IPS DF 4.7 (cell line): ENCODE measurements around the gene EPM2A.
"Not testable (repeated sequence)": the region's sequence is repeated elsewhere in the genome, so short reads cannot be mapped to it uniquely, and the experiment has no call there.

ENCODE experiments used
- DNase-seq: peaks from one replicate; pipeline ENCODE4 v3.0.0-alpha.2; 2013; ENCODE audit warnings: low spot score; ENCODE audit errors: extremely low read depth

EPM2A gene

GRCh38 chr6:145731447-145731846, 3.9 kb downstream of the EPM2A start:
- DNase-seq = no peak

GRCh38 chr6:145729887-145730286, 5.4 kb downstream of the EPM2A start:
- DNase-seq = no peak

DNA sequence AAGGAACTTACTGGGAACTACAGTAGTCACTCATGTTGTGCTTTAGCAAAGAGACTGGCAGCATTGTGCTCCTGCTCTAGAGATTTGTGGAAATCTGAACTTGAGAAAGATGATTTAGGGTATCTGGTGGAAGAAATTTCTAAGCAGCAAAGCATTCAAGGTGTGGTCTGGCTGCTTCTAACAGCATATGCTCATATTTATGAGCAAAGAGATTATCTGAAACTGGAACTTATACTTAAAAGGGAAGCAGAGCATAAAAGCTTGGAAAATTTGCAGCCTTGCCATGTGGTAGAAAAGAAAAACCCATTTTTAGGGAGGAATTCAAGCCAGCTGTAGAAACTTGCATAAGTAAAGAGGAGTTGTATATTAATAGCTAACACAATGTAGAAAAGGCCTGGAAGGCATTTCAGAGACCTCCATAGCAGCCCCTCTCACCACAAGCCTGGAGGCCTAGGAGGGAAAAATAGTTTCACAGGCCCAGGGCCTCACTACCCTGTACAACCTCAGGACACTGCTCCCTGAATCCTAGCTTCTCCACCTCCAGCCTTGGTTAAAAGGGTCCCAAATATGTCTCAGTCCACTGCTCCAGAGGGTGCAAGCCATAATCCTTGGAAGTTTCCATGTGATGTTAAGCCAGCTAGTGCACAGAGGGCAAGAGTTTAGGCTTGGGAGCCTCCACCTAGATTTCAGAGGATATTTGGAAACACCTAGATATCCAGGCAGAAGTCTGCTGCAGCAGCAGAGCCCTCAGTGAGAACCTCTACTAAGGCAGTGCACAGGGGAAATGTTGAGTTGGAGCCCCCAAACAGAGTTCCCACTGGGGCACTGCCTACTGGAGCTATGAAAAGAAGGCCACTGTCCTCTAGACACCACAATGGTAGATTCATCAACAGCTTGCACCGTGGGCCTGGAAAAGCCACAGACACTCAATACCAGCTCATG, 6.6 kb downstream of the EPM2A start:
- DNase-seq = no peak

GRCh38 chr6:145727817-145728388, 7.4 kb downstream of the EPM2A start:
- DNase-seq = no peak

- DNase-seq = no peak
Measured at GRCh38 chr6:145725570-145725969, 9.8 kb downstream of the EPM2A start.

- no peak for DNase-seq
Measured at GRCh38 chr6:145723646-145724045, 11.7 kb downstream of the EPM2A start.

- no peak for DNase-seq
Measured at GRCh38 chr6:145722190-145722589, 13.1 kb downstream of the EPM2A start.

DNA sequence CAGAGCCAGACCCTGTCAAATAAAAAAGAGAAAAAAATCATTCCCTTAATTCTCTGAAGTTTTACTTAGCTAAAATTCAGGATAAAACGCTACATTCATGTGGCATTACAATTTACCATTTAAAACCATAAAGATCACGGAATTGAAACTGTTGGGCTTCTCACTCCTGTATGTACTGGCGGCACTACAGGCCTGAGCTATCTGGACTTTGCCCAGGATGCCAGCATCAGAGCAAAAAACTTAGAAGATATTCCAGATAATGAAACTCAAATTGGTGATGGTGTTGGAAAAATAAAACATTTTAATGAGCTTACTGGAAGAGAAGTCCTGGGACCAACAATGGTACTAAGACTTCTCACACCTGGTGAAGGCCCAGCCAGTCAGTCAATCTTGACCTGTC, 14.2 kb downstream of the EPM2A start:
- DNase-seq = no peak

DNA sequence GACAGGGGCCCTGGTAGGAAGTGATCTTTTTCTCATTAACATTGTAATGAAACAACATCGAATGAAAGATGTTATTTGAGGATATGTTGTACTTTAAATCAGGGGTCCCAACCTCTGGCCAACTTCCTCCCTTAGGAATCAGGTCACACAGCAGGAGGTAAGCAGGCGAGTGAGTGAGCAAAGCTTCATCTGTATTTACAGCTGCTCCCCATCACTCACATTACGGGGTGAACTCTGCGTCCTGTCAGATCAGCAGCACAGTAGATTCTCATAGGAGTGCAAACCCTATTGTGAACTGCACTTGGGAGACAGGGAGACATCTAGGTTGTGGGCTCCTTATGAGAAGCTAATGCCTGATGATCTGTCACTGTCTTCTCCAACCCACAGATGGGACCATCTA, 19.9 kb downstream of the EPM2A start:
- DNase-seq = no peak

DNA sequence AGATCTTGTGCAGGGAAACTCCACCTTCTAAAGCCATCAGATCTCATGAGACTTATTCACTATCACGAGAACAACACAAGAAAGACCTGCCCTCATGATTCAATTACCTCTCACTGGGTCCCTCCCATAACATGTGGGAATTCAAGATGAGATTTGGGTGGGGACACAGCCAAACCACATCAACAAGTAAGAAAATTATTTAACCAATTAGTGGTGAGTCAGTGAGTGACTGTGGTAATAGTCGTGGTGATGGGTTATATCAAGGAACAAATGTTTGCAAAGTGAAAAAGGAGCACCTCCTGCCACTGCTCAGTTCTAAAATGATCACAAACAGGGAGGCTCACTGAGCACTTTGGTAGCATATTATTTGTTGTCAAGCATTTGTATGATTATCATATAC, 20.6 kb downstream of the EPM2A start:
- DNase-seq = no peak

DNA sequence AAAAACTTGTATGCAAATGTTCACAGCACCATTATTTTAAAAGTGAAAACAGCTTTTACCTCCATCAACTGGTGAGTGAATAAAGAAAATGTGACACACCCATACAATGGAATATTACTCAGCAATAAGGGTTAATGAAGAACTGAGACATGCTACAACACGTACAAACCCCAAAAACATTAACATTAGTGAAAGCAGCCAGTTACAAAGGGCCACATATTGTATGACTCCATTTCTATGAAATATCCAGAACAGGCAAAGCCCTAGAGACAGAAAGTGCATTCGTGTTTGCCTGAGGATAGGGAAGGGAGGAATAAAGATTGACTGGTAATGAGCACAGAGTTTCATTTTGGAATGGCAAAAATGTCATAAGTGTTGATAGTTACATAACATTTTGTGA, 21.5 kb downstream of the EPM2A start:
- DNase-seq = no peak

DNA sequence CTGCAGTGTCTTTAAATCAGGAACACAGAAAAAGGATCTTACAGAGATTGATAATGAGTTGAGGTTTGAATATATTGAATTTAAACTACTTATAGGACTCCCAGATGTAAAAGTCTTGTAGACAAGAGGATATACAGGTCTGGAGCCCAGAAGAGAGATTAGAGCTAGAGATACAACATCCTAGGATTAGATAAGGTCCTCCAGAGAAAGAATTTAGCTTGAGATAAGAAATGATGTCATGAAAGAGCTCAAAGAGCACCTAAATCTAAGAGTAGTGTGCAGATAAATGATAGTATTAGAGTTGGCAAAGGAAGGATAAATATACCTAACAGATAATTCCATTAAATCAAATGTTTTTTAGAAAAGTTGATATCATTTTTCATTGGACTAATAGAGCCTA, 23.9 kb downstream of the EPM2A start:
- DNase-seq = no peak

- DNase-seq = no peak
Measured at GRCh38 chr6:145707397-145707796, 27.9 kb downstream of the EPM2A start.

GRCh38 chr6:145705561-145705960, 29.8 kb downstream of the EPM2A start:
- no peak for DNase-seq

DNA sequence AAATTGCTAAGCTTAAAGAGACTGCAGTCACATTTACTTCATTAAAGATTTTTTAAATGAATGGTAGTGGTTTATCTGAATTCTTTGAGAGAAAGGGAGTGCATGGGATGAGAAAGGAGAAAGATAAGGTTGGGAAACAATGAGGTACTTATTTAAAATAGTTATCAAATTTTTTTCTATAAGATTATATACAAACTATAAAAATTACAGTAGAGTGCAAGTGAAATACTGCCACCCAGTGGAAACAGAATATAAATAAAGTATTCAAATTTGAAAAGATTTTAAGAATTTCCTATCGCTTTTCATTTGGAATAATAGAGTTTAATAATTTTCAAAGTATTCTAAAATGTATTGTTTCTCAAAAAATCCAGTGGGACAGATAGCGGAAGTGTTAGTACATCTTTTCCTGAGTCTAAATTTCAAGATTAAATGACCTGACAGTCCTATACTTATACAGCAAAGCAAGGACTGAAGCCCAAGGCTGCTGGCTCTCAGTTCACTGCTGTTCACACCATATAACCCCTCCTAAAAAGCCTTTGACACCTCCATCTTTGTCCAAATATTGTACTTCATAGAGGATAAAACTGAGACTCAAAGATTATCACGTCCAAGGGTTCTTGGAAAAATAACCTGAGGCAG, 31.1 kb downstream of the EPM2A start:
- DNase-seq = no peak

GRCh38 chr6:145699462-145699861, 35.9 kb downstream of the EPM2A start:
- no peak for DNase-seq

DNA sequence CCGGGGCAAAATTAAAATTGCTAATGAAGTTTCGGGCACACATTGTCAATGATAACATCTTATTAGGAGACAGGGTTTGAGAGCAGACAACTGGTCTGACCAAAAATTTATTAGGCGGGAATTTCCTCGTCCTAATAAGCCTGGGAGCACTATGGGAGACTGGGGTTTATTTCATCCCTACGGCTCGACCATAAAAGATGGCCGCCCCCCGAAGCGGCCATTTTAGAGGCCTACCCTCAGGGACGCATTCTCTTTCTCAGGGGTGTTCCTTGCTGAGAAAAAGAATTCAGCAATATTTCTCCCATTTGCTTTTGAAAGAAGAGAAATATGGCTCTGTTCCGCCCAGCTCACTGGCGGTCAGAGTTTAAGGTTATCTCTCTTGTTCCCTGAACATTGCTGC, 37.9 kb downstream of the EPM2A start:
- DNase-seq = not testable (repeated sequence)

DNA sequence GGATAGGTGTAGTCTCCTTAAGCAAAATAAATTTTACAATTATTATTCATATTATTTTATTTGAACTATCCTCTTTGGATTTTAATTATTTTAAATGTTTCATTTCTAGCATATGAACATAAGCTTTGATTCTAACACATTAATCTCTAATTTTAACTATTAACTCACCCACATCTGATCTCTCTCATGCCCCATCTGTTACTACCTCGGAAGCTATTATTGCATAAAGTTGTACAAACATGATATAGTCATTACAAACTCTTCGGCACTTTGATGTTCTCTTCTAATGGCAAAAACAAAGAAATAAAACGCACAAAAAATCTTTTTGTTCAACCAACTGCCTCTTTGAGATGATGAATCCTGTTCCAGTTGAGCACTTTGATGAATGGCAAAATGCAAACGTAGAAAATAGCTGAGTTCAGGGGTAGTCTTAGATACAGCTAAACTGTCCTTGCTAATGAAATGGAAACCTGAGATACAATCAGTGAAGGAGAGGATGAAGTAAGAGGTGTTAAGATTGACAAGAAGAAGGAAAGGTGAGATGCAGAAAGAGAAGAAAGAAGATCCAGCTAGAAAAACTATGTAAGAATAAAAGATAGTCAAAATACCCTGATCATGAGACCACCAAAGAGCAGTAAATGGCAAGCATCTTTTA, 41.1 kb downstream of the EPM2A start:
- DNase-seq = no peak

GRCh38 chr6:145690969-145691368, 44.4 kb downstream of the EPM2A start:
- no peak for DNase-seq

GRCh38 chr6:145689529-145689928, 45.8 kb downstream of the EPM2A start:
- DNase-seq = no peak

- DNase-seq = no peak
Measured at GRCh38 chr6:145688493-145688905, 46.8 kb downstream of the EPM2A start.

DNA sequence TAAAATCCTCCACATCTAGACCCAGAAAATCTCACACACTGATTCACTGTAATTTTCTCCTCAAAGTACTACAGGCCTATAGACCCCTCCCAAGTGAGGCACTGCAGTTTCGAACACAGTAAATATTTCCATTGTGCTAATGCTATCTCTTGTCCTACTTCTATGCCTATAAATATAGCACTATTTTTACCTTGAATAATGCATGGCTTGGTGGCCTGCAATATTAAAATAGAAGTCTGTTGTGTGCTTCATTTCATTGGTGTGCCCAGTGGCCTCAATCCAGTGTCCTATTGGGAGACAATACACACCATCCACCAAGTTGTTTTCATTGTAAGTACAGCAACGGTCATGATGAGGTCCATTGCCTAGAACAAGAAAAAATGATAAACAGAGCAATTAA, 49.4 kb downstream of the EPM2A start:
- no peak for DNase-seq
